SK-N-SH treated with all-trans-retinoic acid at 6 μM for 48 hours (cell line): ENCODE measurements around the gene CEACAM20.

Experiments used
- ATAC-seq: fragments of 200-7000 bp; cut with Tn5 transposase; 3 replicates; pipeline ENCODE4 v1.9.1; 2020; ENCODE audit warnings: mild to moderate bottlenecking, moderate library complexity
- ARNTL ChIP-seq: fragments of 450-650 bp; formaldehyde crosslinking; IDR thresholded peaks from 2 replicates; pipeline ENCODE4 v1.5.0; 2020; ENCODE audit warnings: low read depth, mild to moderate bottlenecking, moderate library complexity, borderline replicate concordance
- BACH2 ChIP-seq: fragments of 250-450 bp; sonication (Bioruptor Pico); IDR thresholded peaks from 2 replicates; pipeline ENCODE4 v1.9.0; 2021; ENCODE audit warnings: mild to moderate bottlenecking, borderline replicate concordance
- CREB5 ChIP-seq: fragments of 250-450 bp; sonication (Bioruptor Pico); IDR thresholded peaks from 2 replicates; pipeline ENCODE4 v1.5.1; 2020; ENCODE audit warnings: low read depth, mild to moderate bottlenecking, moderate library complexity
- CSDC2 ChIP-seq: fragments of 250-450 bp; sonication (Bioruptor Pico); IDR thresholded peaks from 2 replicates; pipeline ENCODE4 v1.5.0; 2020; ENCODE audit warnings: mild to moderate bottlenecking, moderate library complexity
- CSRNP3 ChIP-seq: fragments of 250-450 bp; sonication (Bioruptor Pico); IDR thresholded peaks from 2 replicates; pipeline ENCODE4 v1.5.1; 2021; ENCODE audit warnings: mild to moderate bottlenecking, moderate library complexity
- ESRRG ChIP-seq: fragments of 250-450 bp; sonication (Bioruptor Pico); IDR thresholded peaks from 2 replicates; pipeline ENCODE4 v1.6.1; 2021; ENCODE audit warnings: mild to moderate bottlenecking
- GLIS3 ChIP-seq: fragments of 250-450 bp; sonication (Bioruptor Pico); IDR thresholded peaks from 2 replicates; pipeline ENCODE4 v1.5.0; 2020; ENCODE audit warnings: mild to moderate bottlenecking, moderate library complexity
- OSR1 ChIP-seq: fragments of 250-450 bp; sonication (Bioruptor Pico); IDR thresholded peaks from 2 replicates; pipeline ENCODE4 v1.8.0; 2022; ENCODE audit warnings: moderate library complexity, mild to moderate bottlenecking, inconsistent platforms
- PATZ1 ChIP-seq: fragments of 250-450 bp; sonication (Bioruptor Pico); IDR thresholded peaks from 2 replicates; pipeline ENCODE4 v1.8.0; 2020; ENCODE audit warnings: mild to moderate bottlenecking, moderate library complexity, borderline replicate concordance
- RARB ChIP-seq: fragments of 250-450 bp; sonication (Bioruptor Pico); IDR thresholded peaks from 2 replicates; pipeline ENCODE4 v1.8.0; 2021; ENCODE audit warnings: mild to moderate bottlenecking, moderate library complexity
- SNAI2 ChIP-seq: fragments of 250-450 bp; sonication (Bioruptor Pico); IDR thresholded peaks from 2 replicates; pipeline ENCODE4 v1.5.0; 2020; ENCODE audit warnings: mild to moderate bottlenecking, moderate library complexity
- TCF4 ChIP-seq: fragments of 250-450 bp; sonication (Bioruptor Pico); IDR thresholded peaks from 2 replicates; pipeline ENCODE4 v1.8.0; 2021; ENCODE audit warnings: mild to moderate bottlenecking, moderate library complexity, borderline replicate concordance
- TOX ChIP-seq: fragments of 250-450 bp; sonication (Bioruptor Pico); IDR thresholded peaks from 2 replicates; pipeline ENCODE4 v1.8.0; 2021; ENCODE audit warnings: mild to moderate bottlenecking, moderate library complexity, borderline replicate concordance
- TSHZ2 ChIP-seq: fragments of 250-450 bp; sonication (Bioruptor Pico); IDR thresholded peaks from 2 replicates; pipeline ENCODE4 v1.5.0; 2020; ENCODE audit warnings: mild to moderate bottlenecking, moderate library complexity
- ZC3H10 ChIP-seq: fragments of 250-450 bp; sonication (Bioruptor Pico); IDR thresholded peaks from 2 replicates; pipeline ENCODE4 v1.5.1; 2021; ENCODE audit warnings: mild to moderate bottlenecking, moderate library complexity
- ZFP3 ChIP-seq: fragments of 250-450 bp; sonication (Bioruptor Pico); IDR thresholded peaks from 2 replicates; pipeline ENCODE4 v1.5.0; 2020; ENCODE audit warnings: mild to moderate bottlenecking, moderate library complexity
- ZFP30 ChIP-seq: fragments of 450-650 bp; formaldehyde crosslinking; IDR thresholded peaks from 2 replicates; pipeline ENCODE4 v1.5.0; 2022; ENCODE audit warnings: mild to moderate bottlenecking, moderate library complexity
- ZNF565 ChIP-seq: fragments of 450-650 bp; formaldehyde crosslinking; conservative IDR thresholded peaks from 2 replicates; pipeline ENCODE4 v1.5.0; 2020; ENCODE audit warnings: low read depth, mild to moderate bottlenecking, moderate library complexity
- ZNF70 ChIP-seq: fragments of 450-650 bp; formaldehyde crosslinking; IDR thresholded peaks from 2 replicates; pipeline ENCODE4 v1.5.0; 2020; ENCODE audit warnings: mild to moderate bottlenecking, moderate library complexity
- ZNF8 ChIP-seq: fragments of 450-650 bp; formaldehyde crosslinking; IDR thresholded peaks from 2 replicates; pipeline ENCODE4 v1.5.0; 2020; ENCODE audit warnings: mild to moderate bottlenecking, moderate library complexity

CEACAM20 gene

GRCh38 chr19:44549507-44549906, 20.0 kb upstream of the CEACAM20 start:
- no peak for ATAC-seq
- TF ChIP-seq ARNTL (CRISPR knock-in tag) (no peak), PATZ1 (CRISPR knock-in tag) (no peak)

- TF ChIP-seq ZC3H10 (CRISPR knock-in tag), result no peak
- TF ChIP-seq ZNF70 (CRISPR knock-in tag), result no peak
- TF ChIP-seq CREB5 (CRISPR knock-in tag), result no peak
- no peak for TF ChIP-seq ZFP30 (CRISPR knock-in tag)
- TF ChIP-seq SNAI2, result no peak
- no peak for TF ChIP-seq TOX (CRISPR knock-in tag)
- no peak for TF ChIP-seq RARB (CRISPR knock-in tag)
- TF ChIP-seq ZFP3 (CRISPR knock-in tag), result no peak
- TF ChIP-seq BACH2, result no peak
- no peak for TF ChIP-seq TSHZ2 (CRISPR knock-in tag)
- no peak for TF ChIP-seq CSRNP3 (CRISPR knock-in tag)
- TF ChIP-seq ZNF565 (CRISPR knock-in tag), result no peak
- TF ChIP-seq PATZ1 (CRISPR knock-in tag), result no peak
- no peak for TF ChIP-seq ESRRG (CRISPR knock-in tag)
- no peak for TF ChIP-seq CSDC2 (CRISPR knock-in tag)
- TF ChIP-seq OSR1 (CRISPR knock-in tag), result no peak
- TF ChIP-seq ARNTL (CRISPR knock-in tag), result no peak
- TF ChIP-seq GLIS3 (CRISPR knock-in tag), result no peak
- ATAC-seq, result no peak
Measured at GRCh38 chr19:44548736-44549135, 19.3 kb upstream of the CEACAM20 start.

DNA sequence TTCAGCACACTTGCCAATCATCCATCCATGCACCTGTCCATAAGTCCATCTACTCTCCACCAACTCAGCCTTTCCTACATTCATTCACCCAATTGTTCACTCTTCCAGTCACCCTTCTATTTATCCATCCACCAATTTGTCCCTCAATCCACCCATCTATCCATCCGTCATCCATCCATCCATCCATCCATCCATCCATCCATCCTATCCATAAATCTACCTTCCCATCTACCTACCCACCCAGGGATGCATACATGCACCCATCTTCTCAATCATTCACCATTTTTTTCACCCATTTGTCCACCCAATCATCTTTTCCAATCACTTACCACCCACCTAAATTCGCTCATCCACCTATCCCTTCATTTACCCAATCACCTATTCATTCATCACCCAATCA, 14.6 kb upstream of the CEACAM20 start:
- no peak for TF ChIP-seq CSDC2 (CRISPR knock-in tag)
- no peak for TF ChIP-seq CREB5 (CRISPR knock-in tag)
- no peak for TF ChIP-seq TCF4 (CRISPR knock-in tag)
- no peak for TF ChIP-seq BACH2
- TF ChIP-seq ZNF565 (CRISPR knock-in tag), result no peak
- no peak for TF ChIP-seq ZNF8 (CRISPR knock-in tag)
- TF ChIP-seq GLIS3 (CRISPR knock-in tag), result no peak
- no peak for TF ChIP-seq ZFP30 (CRISPR knock-in tag)
- TF ChIP-seq ARNTL (CRISPR knock-in tag), result no peak
- no peak for TF ChIP-seq ESRRG (CRISPR knock-in tag)
- no peak for TF ChIP-seq ZC3H10 (CRISPR knock-in tag)
- TF ChIP-seq OSR1 (CRISPR knock-in tag), result no peak
- no peak for TF ChIP-seq TSHZ2 (CRISPR knock-in tag)
- TF ChIP-seq, all 23 proteins: peak for 0
- no peak for ATAC-seq
